ENCODE data around the gene IGDCC3. TPM values are rescaled to one million over a fixed set of nuclear protein-coding genes. Genes with fewer than 3 reads are reported as not detected.
"Not testable (repeated sequence)": the region's sequence is repeated elsewhere in the genome, so short reads cannot be mapped to it uniquely, and the experiment has no call there.

The IGDCC3 gene
- total RNA-seq, 2 donors from 2014 or later, result not detected

- not testable (repeated sequence) for H3K9me3 Mint-ChIP-seq; H3K36me3 Mint-ChIP-seq (ENCODE audit: low read depth); ATAC-seq (replicated peaks); H3K4me1 Mint-ChIP-seq; H3K27ac Mint-ChIP-seq; H3K4me3 Mint-ChIP-seq
- H3K27me3 Mint-ChIP-seq, result peaks cover 50% of the 10 kb centered on the region
These were observed 20.7 kb upstream of the IGDCC3 start for GRCh38 chr15:65398486-65398885.

- no peak for ATAC-seq (replicated peaks)
- H3K4me3 Mint-ChIP-seq, result no peak overlapping the region
- H3K27ac Mint-ChIP-seq, result no peak overlapping the region
- H3K27me3 Mint-ChIP-seq, result peaks cover 61% of the 10 kb centered on the region
- peaks cover 5% of the 10 kb centered on the region for H3K4me1 Mint-ChIP-seq
- H3K36me3 Mint-ChIP-seq (ENCODE audit: low read depth), result no peaks in the 10 kb centered on the region
- H3K9me3 Mint-ChIP-seq, result no peaks in the 10 kb centered on the region
These were observed 19.1 kb upstream of the IGDCC3 start for GRCh38 chr15:65396965-65397317.

- no peak for ATAC-seq (replicated peaks)
- peaks cover 61% of the 10 kb centered on the region for H3K27me3 Mint-ChIP-seq
- H3K4me3 Mint-ChIP-seq, result no peak overlapping the region
- peaks cover 5% of the 10 kb centered on the region for H3K4me1 Mint-ChIP-seq
- no peaks in the 10 kb centered on the region for H3K9me3 Mint-ChIP-seq
- no peaks in the 10 kb centered on the region for H3K36me3 Mint-ChIP-seq (ENCODE audit: low read depth)
- no peak overlapping the region for H3K27ac Mint-ChIP-seq
These were observed 18.6 kb upstream of the IGDCC3 start for GRCh38 chr15:65396283-65396964.

GRCh38 chr15:65395567-65396202 is 17.9 kb upstream of the IGDCC3 start:
- no peak for ATAC-seq (replicated peaks)
- H3K27ac Mint-ChIP-seq, result no peak overlapping the region
- H3K9me3 Mint-ChIP-seq, result no peaks in the 10 kb centered on the region
- H3K27me3 Mint-ChIP-seq, result peaks cover 56% of the 10 kb centered on the region
- H3K4me1 Mint-ChIP-seq, result peaks cover 5% of the 10 kb centered on the region
- no peaks in the 10 kb centered on the region for H3K36me3 Mint-ChIP-seq (ENCODE audit: low read depth)
- no peak overlapping the region for H3K4me3 Mint-ChIP-seq

GRCh38 chr15:65394936-65395335 is 17.1 kb upstream of the IGDCC3 start:
- no peak for ATAC-seq (replicated peaks)
- Mint-ChIP-seq H3K9me3 (no peaks in the 10 kb centered on the region), H3K27me3 (peaks cover 52% of the 10 kb centered on the region), H3K36me3 (ENCODE audit: low read depth) (no peaks in the 10 kb centered on the region), H3K27ac (no peak overlapping the region), H3K4me1 (peaks cover 5% of the 10 kb centered on the region), H3K4me3 (no peak overlapping the region)

- no peak overlapping the region for H3K4me3 Mint-ChIP-seq
- H3K27ac Mint-ChIP-seq, result no peak overlapping the region
- H3K36me3 Mint-ChIP-seq (ENCODE audit: low read depth), result no peaks in the 10 kb centered on the region
- H3K27me3 Mint-ChIP-seq, result peaks cover 53% of the 10 kb centered on the region
- H3K9me3 Mint-ChIP-seq, result no peaks in the 10 kb centered on the region
- no peak for ATAC-seq (replicated peaks)
- peaks cover 5% of the 10 kb centered on the region for H3K4me1 Mint-ChIP-seq
These were observed 16.5 kb upstream of the IGDCC3 start for GRCh38 chr15:65394280-65394789.

- Mint-ChIP-seq H3K36me3 (ENCODE audit: low read depth) (no peaks in the 10 kb centered on the region), H3K27me3 (peaks cover 52% of the 10 kb centered on the region), H3K4me1 (peaks cover 5% of the 10 kb centered on the region), H3K9me3 (no peaks in the 10 kb centered on the region), H3K27ac (no peak overlapping the region), H3K4me3 (no peak overlapping the region)
- ATAC-seq (replicated peaks), result no peak
These were observed 15.8 kb upstream of the IGDCC3 start for GRCh38 chr15:65393557-65393956.

GRCh38 chr15:65393091-65393490 is 15.3 kb upstream of the IGDCC3 start:
- peaks cover 52% of the 10 kb centered on the region for H3K27me3 Mint-ChIP-seq
- no peaks in the 10 kb centered on the region for H3K36me3 Mint-ChIP-seq (ENCODE audit: low read depth)
- H3K9me3 Mint-ChIP-seq, result no peaks in the 10 kb centered on the region
- no peak overlapping the region for H3K27ac Mint-ChIP-seq
- H3K4me1 Mint-ChIP-seq, result peaks cover 5% of the 10 kb centered on the region
- no peak for ATAC-seq (replicated peaks)
- no peak overlapping the region for H3K4me3 Mint-ChIP-seq

GRCh38 chr15:65392368-65392767 is 14.6 kb upstream of the IGDCC3 start:
- Mint-ChIP-seq H3K27ac (no peak overlapping the region), H3K4me1 (peaks cover 5% of the 10 kb centered on the region), H3K4me3 (no peak overlapping the region), H3K36me3 (ENCODE audit: low read depth) (no peaks in the 10 kb centered on the region), H3K27me3 (peaks cover 45% of the 10 kb centered on the region), H3K9me3 (no peaks in the 10 kb centered on the region)
- no peak for ATAC-seq (replicated peaks)

GRCh38 chr15:65391732-65392131 is 13.9 kb upstream of the IGDCC3 start:
- Mint-ChIP-seq H3K27ac (no peak overlapping the region), H3K4me1 (peaks cover 5% of the 10 kb centered on the region), H3K27me3 (peaks cover 39% of the 10 kb centered on the region), H3K36me3 (ENCODE audit: low read depth) (no peaks in the 10 kb centered on the region), H3K9me3 (no peaks in the 10 kb centered on the region), H3K4me3 (no peak overlapping the region)
- ATAC-seq (replicated peaks), result no peak

- ATAC-seq (replicated peaks), result no peak
- Mint-ChIP-seq H3K4me3 (no peak overlapping the region), H3K9me3 (no peaks in the 10 kb centered on the region), H3K36me3 (ENCODE audit: low read depth) (no peaks in the 10 kb centered on the region), H3K27me3 (peaks cover 33% of the 10 kb centered on the region), H3K27ac (no peak overlapping the region), H3K4me1 (no peaks in the 10 kb centered on the region)
These were observed 12.6 kb upstream of the IGDCC3 start for GRCh38 chr15:65390447-65390846.

- H3K27ac Mint-ChIP-seq, result no peak overlapping the region
- no peaks in the 10 kb centered on the region for H3K9me3 Mint-ChIP-seq
- H3K36me3 Mint-ChIP-seq (ENCODE audit: low read depth), result no peaks in the 10 kb centered on the region
- H3K4me1 Mint-ChIP-seq, result peaks cover 8% of the 10 kb centered on the region
- H3K4me3 Mint-ChIP-seq, result no peak overlapping the region
- ATAC-seq (replicated peaks), result no peak
- peaks cover 29% of the 10 kb centered on the region for H3K27me3 Mint-ChIP-seq
These were observed 11.4 kb upstream of the IGDCC3 start for GRCh38 chr15:65389226-65389625.

GRCh38 chr15:65388306-65389080 is 10.7 kb upstream of the IGDCC3 start:
- no peaks in the 10 kb centered on the region for H3K36me3 Mint-ChIP-seq (ENCODE audit: low read depth)
- H3K27me3 Mint-ChIP-seq, result peaks cover 22% of the 10 kb centered on the region
- H3K4me1 Mint-ChIP-seq, result peaks cover 9% of the 10 kb centered on the region
- ATAC-seq (replicated peaks), result no peak
- H3K9me3 Mint-ChIP-seq, result no peaks in the 10 kb centered on the region
- H3K27ac Mint-ChIP-seq, result no peak overlapping the region
- H3K4me3 Mint-ChIP-seq, result no peak overlapping the region

GRCh38 chr15:65386886-65387285 is 9.1 kb upstream of the IGDCC3 start:
- Mint-ChIP-seq H3K27me3 (peaks cover 18% of the 10 kb centered on the region), H3K4me3 (no peak overlapping the region), H3K36me3 (ENCODE audit: low read depth) (no peaks in the 10 kb centered on the region), H3K4me1 (peaks cover 9% of the 10 kb centered on the region), H3K9me3 (no peaks in the 10 kb centered on the region), H3K27ac (no peak overlapping the region)
- no peak for ATAC-seq (replicated peaks)

GRCh38 chr15:65386376-65386775 is 8.6 kb upstream of the IGDCC3 start:
- Mint-ChIP-seq H3K27ac (no peak overlapping the region), H3K27me3 (peaks cover 18% of the 10 kb centered on the region), H3K4me1 (peaks cover 9% of the 10 kb centered on the region), H3K9me3 (no peaks in the 10 kb centered on the region), H3K4me3 (no peak overlapping the region), H3K36me3 (ENCODE audit: low read depth) (no peaks in the 10 kb centered on the region)
- no peak for ATAC-seq (replicated peaks)

Data from activated T-helper 17 cell treated with anti-CD3 and anti-CD28 coated beads, Interleukin-2, amount 50 U/mL, for 72 hours (primary cell).